HG03060 (cell line): ENCODE results near the gene CREB3L1.

Experiments
- ATAC-seq: cut with Tn5 transposase; IDR thresholded peaks from one replicate; pipeline ENCODE4 v1.9.1; 2021; ENCODE audit warnings: low read depth, moderate number of reproducible peaks; ENCODE audit not compliant: unreplicated experiment

The CREB3L1 gene, protein sequence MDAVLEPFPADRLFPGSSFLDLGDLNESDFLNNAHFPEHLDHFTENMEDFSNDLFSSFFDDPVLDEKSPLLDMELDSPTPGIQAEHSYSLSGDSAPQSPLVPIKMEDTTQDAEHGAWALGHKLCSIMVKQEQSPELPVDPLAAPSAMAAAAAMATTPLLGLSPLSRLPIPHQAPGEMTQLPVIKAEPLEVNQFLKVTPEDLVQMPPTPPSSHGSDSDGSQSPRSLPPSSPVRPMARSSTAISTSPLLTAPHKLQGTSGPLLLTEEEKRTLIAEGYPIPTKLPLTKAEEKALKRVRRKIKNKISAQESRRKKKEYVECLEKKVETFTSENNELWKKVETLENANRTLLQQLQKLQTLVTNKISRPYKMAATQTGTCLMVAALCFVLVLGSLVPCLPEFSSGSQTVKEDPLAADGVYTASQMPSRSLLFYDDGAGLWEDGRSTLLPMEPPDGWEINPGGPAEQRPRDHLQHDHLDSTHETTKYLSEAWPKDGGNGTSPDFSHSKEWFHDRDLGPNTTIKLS

DNA sequence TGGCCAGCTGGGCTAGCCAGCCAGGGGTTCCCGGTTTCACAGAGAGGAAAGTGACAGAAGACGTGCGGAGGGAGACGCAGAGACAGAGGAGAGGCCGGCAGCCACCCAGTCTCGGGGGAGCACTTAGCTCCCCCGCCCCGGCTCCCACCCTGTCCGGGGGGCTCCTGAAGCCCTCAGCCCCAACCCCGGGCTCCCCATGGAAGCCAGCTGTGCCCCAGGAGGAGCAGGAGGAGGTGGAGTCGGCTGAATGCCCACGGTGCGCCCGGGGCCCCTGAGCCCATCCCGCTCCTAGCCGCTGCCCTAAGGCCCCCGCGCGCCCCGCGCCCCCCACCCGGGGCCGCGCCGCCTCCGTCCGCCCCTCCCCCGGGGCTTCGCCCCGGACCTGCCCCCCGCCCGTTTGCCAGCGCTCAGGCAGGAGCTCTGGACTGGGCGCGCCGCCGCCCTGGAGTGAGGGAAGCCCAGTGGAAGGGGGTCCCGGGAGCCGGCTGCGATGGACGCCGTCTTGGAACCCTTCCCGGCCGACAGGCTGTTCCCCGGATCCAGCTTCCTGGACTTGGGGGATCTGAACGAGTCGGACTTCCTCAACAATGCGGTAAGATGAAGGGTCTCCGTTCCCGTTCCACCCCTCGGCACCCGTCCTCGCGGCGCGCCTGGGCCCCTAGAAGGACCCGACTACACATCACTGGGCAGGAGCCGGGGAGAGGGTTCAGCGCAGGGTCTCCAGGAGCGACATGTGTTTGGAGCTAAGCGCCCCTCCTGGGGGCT, at the start of gene CREB3L1:
TSS of gene CREB3L1 (plus strand) at position 41 of the 765 bp plus-strand sequence. CDS start at position 491, 450 bp downstream.
- no peak for ATAC-seq

- no peak for ATAC-seq
Measured at GRCh38 chr11:46229230-46229629, 48.2 kb upstream of the CREB3L1 start.

DNA sequence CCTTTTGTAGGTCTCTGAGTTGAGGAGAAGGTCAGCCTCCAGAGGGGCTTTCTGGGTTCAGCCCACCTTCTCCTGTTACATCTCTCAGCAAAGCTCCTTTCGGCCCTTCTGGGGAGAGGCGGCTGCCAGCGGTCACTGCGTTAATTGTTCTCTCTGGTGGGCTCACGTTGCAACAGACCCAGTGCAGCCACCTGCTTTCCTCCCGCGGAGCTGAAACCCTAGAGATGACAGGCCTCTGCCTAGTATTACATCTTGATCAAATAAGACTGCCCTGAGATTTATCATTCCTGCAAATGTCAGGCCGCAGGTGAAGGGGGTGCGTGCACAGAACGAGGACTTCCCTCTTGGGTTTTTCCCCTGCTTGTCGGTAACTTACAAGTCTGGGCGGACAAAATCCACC, 43.2 kb upstream of the CREB3L1 start:
- no peak for ATAC-seq

- ATAC-seq, result no peak
Measured at GRCh38 chr11:46235777-46236688, 41.4 kb upstream of the CREB3L1 start.

DNA sequence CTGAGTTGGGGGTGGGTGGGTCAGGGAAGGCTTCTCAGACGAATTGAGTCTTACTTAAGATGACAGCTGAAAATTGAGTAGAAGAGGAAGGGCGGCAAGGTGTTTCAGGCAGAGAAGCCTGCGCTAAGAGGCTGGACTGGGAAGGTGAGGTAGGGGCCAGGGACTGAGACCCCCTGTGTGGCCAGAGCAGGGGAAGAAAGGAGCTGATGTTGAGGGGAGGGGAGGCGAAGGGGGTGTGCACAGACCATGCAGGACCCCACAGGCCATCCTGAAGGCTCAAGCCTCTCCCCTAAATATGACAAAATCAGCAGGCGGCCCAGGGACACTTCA, 40.6 kb upstream of the CREB3L1 start:
- ATAC-seq, result no peak

DNA sequence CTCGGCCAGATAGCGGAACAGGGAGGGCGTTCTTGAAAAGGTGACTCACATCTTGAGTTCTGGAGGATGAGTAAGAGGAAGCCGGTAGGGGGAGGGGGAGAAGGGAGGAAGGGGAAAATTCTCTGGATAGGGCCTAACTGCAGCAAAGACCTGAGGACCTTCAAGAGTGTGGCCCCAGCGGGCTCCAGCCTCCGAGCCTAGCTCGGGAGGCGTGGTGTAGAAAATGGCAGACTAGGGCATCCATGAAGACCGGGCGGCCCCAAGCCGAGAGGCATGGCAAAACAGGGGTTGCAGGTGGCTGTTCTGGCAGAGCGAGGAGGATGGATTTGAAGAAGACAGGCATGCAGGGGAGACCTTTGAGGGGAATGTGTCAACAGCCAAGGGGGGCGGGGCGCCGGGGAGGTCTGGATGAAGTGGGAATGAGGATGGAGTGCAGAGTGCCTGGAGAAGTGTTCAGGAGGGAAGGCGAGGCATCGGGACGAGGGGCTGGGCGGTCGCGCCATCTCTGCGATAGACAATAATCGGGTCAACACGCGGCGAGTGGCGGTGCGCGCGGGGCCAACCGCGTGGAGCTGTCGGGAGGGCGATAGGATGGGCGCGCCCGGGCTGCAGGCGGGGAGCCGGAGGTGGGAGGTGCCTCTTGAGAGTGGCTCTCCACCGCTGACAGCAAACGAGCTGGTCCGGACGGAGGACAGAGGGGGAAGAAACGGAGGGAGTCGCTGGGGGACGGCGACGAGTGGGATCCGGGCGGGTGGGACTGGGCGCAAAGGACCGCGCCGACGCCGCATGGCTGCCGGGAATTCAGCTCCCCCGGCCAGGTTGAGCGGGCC, 40.0 kb upstream of the CREB3L1 start:
- ATAC-seq, result no peak

- no peak for ATAC-seq
Measured at GRCh38 chr11:46238078-46238966, 39.1 kb upstream of the CREB3L1 start.

DNA sequence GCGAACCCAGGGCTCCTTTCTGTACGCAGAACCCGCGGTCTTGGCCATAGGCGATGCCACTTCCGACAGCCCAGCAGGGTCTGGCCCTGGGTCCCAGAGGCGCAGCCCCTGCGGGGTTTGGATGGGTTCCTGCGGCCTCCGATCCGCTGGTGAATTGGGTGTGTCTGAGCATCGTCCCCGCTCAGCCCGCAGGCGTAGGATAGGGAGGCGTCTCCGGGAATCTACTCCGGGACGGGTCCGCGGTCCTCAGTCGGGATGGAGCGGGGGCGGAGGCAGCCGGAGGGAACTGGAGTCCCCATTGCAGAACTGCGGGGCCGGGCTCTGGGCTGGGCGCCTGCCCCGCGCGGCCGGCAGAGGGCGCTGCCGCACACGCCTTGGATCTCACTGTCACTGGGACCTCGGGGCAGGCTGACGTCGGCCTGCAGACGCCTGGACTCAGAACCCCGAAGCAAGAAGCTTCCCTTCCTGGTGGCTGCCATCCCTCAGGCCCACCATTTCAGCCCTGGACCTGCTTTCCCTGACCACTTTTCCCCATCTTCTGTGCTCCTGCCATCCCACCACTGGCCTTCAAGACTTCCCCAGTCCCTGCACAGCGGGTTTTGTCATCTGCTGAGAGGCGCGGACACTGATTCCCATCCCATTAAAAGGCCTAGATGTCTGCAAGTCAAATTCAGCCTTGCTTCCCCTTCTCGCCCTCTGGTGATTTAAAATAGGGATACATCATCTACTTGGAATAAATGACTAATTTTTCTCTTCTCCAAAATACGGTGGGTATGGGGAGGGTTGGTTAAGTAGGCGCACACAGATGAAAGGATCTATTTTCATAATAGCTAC, 38.3 kb upstream of the CREB3L1 start:
- no peak for ATAC-seq

- ATAC-seq, result no peak
Measured at GRCh38 chr11:46239801-46240061, 37.7 kb upstream of the CREB3L1 start.

- no peak for ATAC-seq
Measured at GRCh38 chr11:46240371-46240770, 37.1 kb upstream of the CREB3L1 start.

- no peak for ATAC-seq
Measured at GRCh38 chr11:46240861-46241260, 36.6 kb upstream of the CREB3L1 start.

- ATAC-seq, result no peak
Measured at GRCh38 chr11:46242041-46242951, 35.2 kb upstream of the CREB3L1 start.

- no peak for ATAC-seq
Measured at GRCh38 chr11:46242952-46243795, 34.3 kb upstream of the CREB3L1 start.

DNA sequence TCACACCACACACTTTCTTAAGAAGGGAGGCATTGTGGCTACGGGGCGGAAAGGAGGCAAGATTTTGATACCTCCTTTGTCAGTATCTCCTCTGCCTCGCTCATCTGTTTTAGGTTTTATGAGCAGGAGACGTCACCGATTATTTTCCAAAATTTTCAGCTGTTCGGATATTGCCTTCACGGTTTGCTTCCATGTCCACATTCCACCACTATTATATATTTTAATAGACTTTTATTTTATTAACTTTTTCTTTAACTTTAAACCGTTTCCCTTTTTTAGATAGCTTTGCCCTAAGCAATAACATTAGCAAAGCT, 33.7 kb upstream of the CREB3L1 start:
- ATAC-seq, result no peak

DNA sequence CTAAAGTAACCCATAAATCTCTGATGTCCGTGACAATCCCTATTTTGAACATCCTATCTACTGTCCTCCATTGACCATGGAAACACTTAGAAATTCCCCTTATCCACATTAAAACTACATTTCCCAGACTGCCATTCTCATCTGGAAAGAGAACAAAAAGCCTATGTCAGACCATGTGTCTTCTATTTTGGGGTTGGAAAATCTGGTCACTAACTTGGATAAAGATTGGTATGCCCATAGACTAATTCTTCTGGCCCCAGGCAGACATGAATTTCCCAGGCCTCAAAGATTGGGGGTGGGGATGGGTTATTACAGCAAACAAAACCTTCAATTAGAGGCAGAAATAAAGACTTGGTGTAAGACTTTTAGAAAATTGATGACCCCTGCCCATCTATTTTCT, 30.9 kb upstream of the CREB3L1 start:
- ATAC-seq, result no peak

- no peak for ATAC-seq
Measured at GRCh38 chr11:46247090-46247489, 30.4 kb upstream of the CREB3L1 start.

GRCh38 chr11:46247659-46248058, 29.8 kb upstream of the CREB3L1 start:
- no peak for ATAC-seq
